HG03558 (cell line): ENCODE results near the gene C1QTNF2.

Source experiments
- ATAC-seq: cut with Tn5 transposase; IDR thresholded peaks from one replicate; pipeline ENCODE4 v1.9.1; 2021; ENCODE audit warnings: moderate number of reproducible peaks; ENCODE audit not compliant: unreplicated experiment; ENCODE audit errors: extremely low read depth

The C1QTNF2 gene, protein sequence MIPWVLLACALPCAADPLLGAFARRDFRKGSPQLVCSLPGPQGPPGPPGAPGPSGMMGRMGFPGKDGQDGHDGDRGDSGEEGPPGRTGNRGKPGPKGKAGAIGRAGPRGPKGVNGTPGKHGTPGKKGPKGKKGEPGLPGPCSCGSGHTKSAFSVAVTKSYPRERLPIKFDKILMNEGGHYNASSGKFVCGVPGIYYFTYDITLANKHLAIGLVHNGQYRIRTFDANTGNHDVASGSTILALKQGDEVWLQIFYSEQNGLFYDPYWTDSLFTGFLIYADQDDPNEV

DNA sequence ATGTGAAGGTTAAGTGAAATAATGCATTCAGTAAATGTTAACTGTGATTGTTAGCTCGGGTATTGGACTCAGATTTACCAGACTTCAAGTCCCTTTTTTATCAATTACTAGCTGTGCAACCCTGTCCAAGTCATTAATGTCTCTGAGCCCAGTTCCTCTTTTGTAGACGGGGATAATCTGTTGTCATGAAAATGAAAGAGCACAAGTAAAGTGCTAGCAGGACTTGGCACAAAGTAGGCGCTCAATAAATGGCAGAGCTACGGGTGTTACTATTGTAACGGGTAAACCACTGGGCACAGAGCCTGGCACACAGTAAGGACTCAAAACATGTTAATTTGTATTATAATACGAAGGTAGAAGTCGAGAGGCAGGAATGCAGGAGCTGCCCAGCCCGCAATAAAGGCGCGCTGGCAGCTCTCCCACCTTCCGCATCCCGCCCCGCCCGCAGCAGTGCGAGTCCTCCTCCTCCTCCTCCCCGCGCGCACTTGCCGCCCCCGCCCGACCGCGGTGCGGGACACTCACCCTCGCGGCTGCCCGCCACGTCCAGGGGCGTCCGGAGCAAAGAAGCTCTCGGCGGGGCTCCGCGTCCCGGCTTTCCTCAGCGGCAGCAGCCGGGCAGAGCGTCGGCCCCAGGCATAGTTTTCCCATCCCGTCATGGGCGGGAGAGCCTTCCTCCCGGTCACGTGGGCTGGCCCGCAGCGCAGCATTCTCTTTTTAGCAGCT, at the start of gene C1QTNF2:
Gene C1QTNF2, minus strand, starts transcription at position 637 of the 723 bp plus-strand sequence. CDS start 15,615 bp downstream, outside the sequence.
- no peak for ATAC-seq

DNA sequence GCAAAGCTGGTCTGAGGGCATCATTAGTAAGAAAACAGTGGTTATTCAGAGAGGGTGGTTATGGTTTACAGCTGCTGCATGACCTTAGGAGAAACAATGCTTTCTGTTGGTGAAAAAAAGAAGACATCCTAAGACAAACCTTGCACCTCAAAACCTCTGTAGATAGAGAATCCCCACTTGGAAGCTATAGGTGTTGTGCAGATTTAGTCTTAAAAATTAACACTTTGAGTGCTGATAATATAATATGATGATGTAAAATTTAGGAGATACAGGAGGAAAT, 49.8 kb upstream of the C1QTNF2 start:
- ATAC-seq = no peak

DNA sequence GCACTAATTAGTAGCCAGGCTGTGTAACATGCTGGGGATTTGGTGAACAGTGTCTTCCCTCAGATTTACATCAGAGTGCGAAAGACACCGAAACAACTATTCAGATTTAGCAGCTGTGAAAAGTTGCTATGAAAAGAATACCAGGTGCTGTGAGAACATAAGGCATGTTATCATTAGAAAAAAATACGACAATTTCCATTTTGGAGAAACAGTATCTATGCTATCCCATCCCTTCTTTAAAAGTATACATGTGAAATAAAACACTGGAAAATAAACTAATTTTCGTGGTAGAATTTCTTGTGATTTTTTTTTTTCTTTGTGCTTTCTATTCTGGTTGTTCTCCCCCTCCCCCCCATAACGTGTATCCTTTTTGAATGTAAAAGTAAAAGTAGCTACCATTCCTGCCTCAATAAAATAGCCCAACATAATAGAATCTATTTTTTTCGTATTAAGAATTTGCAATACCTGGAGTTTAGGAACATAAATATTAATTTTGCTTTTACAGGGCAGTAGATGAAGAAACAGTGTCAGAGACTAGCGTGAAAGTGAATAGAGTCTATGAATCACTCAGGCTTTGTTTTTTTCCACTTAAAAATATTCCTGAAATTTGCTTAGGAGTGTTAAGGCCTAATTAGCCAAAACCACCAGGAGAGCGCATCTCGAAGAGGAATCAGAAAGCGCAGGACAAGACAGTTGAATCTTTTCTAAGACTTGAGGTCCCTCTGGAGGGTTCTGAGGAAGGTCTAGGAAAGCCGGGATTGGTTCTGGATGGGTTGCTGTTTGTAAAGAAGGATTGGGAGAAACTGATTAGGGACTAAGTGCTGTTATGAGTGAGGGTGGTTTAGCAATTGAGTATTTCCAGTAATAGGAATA, 49.3 kb upstream of the C1QTNF2 start:
- ATAC-seq = no peak

DNA sequence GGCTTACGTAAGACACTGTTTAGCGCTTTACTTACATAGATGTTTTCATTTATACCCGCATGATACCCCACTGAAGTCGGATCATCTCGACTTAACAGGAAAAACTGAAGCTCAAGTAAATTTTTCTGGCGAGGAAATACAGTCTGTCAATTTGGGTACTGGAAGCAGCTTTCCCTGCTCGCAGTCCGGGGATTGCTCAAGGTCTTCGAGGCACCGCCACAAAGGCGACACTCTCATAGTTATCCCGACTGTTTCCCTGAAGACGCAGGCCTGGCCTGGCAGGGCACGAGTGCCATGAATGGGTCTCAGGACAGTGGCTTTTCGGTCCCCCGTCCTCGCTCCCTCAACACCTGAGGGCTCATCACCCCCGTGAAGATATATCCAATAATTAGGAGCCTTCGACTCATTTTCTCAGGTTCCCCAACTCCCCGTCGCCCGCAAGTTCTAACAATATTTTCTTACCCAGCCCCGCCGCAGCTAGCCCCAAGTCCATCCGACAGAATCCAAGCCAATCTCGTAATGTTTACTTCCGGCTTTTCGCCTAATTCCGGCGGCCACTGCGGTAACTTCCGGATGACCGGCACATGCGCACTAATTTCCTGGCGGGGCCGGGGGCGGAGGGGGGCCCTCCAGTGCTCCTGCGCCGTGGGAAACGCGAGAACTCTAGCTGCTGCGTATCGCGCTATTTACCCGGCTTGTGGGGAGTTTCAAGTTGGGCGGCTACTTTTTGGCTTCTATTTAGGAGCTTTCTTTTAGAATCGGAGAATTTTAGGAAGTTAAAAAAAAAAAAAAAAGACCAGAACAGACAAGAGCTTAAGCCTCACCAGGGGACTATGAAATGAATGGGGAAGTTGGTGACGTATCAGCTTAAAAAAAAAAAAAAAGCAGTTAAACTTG, 48.4 kb upstream of the C1QTNF2 start, which contains the start of gene SLU7:
Gene SLU7, minus strand, starts transcription at position 521 of the 897 bp plus-strand sequence. CDS start 3,787 bp downstream, outside the sequence.
- peak; percentile 48 for ATAC-seq

DNA sequence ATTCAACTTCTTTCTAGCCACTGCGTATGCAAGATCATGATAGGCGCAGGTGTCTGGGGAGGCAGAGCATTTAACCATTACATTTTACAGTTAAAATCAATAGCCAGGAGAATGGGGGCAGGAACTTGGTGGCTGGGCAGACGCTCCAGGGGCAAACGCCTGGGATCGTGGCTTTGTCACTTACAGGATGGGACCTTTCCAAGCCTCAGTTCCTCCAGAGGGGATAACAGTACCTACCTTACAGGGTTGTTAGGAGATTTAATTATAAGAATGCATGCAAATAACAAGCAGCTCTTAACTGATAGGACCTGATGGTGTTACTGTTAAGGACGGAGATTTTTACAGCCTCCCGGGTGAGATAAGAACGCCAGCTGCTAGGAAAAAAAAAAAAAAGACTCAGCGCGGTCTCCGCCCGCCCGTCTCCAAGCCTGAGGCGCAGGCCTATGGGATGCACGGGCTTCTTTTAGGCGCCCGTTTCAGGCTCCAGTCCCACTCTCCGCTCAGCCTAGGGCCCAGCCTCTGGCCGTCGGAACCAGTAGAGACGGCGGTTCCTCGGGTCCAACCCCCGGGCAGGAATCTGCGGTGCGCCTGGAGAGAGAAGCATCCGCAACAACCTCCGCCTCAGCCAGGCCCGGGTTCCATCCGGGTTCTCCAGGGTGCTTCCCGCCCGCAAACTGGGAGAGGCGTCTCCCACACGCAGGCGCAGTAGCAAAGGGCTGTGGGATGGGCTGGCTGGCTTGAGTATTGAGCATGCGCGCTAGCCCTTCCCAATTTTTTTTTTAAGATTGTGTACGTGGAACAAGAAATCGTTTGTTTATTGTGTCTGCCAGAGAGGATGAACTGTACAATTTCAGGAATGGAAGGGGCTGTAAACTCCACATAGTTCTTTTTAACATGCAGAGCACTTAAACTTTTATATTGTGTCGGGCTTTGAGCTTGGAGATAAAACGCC, 29.3 kb upstream of the C1QTNF2 start, which contains the start of gene FAM200C:
Gene FAM200C, minus strand, starts transcription at position 653 of the 952 bp plus-strand sequence. CDS start 4,564 bp downstream, outside the sequence.
- ATAC-seq = peak; percentile 73

- no peak for ATAC-seq
Measured at GRCh38 chr5:160398806-160399205, 28.4 kb upstream of the C1QTNF2 start.

GRCh38 chr5:160397492-160397891, 27.1 kb upstream of the C1QTNF2 start:
- ATAC-seq = no peak

DNA sequence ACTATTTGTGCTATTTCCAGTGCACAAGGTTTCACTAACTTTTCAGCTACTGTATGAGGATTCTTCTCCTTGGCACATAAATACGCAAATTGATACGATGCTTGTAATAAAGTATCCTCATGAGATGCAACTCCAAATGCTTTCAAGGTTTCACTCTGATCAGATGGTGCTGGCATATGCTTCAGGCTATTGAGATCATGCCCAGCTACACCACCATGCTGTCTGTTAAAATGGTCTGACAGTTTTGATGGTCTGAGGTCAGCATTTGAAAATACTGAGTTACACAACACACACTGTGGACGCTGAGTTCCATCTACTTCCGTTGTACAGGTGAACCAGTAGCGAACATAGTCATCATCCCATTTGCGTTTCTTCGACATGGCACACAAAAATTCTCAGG, 24.7 kb upstream of the C1QTNF2 start:
- ATAC-seq = no peak

DNA sequence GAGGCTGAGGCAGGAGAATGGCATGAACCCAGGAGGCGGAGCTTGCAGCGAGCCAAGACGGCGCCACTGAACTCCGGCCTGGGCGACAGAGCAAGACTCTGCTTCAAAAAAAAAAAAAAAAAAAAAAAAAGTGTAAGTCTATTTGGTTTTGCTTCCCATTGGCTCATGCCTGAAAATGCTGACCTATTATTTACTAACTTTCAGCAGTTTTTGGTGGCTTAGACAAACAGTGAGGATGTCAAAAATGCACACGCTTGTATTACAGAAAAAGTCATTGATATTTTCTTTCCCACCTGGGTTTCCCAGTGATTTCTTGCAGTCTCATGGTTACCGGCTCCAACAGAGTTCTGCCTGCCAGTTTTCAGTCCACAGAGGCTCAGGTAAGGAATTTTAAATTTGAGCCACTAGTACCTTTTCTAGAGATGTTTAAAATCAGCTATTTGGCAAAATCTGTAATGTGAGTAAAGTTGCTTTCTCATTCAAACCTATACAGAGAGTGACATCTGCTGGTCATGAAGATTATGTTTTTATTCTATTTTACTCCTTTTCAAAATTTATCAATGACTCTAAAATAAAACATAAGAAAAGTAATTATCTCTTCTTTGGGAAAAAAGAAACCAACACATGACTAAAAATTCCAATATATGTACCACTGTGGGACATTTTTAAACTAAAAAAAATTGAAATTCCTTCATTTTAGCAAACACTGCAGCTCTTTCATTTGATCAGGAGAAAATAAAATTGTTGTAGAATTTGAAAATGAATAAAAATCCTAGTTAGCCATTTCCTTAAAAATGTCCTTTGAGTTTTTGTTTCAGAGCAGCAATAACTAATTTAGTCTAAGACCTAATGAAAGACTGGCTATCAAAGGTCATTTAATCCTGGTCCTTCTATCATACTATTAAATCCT, 20.6 kb upstream of the C1QTNF2 start:
- no peak for ATAC-seq

DNA sequence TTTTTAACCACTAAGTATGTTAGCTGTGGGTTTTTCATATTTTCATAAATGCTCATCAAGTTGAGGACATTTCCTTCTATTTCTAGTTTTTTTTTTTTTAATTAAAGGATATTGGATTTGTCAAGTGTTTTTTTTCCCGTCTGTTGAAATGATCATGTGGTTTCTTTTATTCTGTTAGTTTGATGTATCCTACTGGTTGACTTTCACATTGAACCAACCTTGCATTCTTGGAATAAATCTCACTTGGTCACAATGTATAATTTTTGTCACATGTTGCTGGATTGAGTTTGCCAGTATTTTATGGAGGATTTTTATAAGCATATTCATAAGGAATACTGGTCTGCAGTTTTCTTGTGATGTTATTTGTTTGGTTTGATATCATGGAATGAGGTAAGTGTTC, 17.0 kb upstream of the C1QTNF2 start:
- no peak for ATAC-seq

- ATAC-seq = no peak
Measured at GRCh38 chr5:160385496-160385895, 15.1 kb upstream of the C1QTNF2 start.

DNA sequence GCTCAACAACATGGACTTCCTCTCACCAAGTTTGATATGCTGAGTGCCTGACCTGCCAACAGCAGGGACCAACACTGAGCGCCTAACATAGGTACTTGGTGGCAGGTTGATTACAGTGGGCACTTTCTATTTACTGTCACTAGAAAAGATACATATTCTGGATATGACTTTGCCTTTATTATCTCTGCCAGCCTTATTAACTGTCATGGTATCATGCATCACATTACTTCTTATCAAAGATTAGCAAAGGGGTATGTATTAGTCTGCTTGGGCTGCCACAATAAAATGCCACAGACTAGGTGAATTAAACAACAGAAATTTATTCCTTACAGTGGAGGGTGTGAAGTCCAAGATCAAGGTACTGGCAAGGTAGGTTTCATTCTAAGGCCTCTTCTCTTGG, 14.3 kb upstream of the C1QTNF2 start:
- no peak for ATAC-seq

DNA sequence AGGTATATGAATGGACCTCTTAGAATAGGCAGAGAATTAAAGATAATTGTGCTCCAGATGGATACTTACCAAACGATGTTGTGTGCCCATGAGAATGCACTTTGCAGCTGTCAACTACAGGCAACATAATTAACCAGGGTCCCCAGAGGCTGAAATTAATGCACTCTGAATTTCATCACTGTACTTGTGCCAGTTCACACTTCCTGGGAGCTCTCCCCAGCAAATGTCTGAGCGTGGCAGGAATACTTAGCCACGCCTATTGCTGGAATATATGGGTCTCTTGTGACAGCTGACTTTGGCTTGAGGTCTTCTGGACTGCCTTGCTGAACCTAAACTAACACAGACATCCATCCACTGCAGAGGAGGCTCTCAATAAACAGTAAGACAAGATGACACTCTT, 11.9 kb upstream of the C1QTNF2 start:
- no peak for ATAC-seq

GRCh38 chr5:160380041-160380440, 9.6 kb upstream of the C1QTNF2 start:
- ATAC-seq = no peak

DNA sequence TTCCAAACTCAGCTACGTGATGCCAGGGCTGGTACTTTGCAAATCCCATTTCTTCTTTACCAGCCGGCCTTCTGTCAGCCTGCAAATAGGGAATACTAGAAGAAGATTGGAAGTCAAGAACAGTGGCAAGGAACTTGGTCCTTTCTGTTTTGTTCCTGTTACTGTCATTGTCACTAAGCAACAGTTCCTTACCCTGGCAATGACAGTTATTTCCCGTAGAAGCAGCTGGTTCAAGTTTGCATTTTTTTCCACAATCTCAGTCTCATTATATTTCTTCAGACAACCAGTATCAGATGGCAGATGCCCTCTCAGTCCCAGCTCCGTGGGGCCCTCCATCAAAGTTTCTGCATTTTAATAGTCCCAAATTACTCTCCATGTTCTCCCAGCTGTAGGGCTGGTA, 9.1 kb upstream of the C1QTNF2 start:
- no peak for ATAC-seq

DNA sequence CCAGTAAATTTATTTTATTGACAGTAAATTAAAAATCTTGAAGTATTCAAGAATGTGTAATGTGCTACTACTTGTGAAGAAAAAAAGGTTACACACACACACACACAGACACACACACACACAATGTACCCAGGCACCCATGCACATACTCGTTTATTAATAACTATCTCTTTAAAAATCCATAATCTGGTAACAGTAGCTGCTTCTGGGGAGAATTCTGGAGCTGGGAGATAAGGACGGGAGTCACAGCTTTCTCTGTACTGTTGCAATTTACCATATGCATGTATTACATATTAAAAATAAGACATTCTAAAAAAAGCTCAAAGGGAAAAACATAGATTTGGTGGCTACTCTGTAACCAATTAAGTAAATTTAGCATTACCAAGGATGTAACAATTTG, 7.9 kb upstream of the C1QTNF2 start:
- ATAC-seq = no peak

- ATAC-seq = no peak
Measured at GRCh38 chr5:160377651-160378050, 7.2 kb upstream of the C1QTNF2 start.

GRCh38 chr5:160376416-160376815, 6.0 kb upstream of the C1QTNF2 start:
- ATAC-seq = no peak
